GM12878 (cell line): ENCODE results near the gene RCL1.

ENCODE experiments used
- BCL3 ChIP-seq: IDR thresholded peaks from 2 replicates; pipeline ENCODE4 v1.6.1; 2011; ENCODE audit warnings: borderline replicate concordance, low read depth, mild to moderate bottlenecking, moderate library complexity, low read length; ENCODE audit not compliant: insufficient read depth, poor library complexity, severe bottlenecking
- CHD2 ChIP-seq: IDR thresholded peaks from 2 replicates; pipeline ENCODE4 v1.6.1; 2011; ENCODE audit warnings: low read depth, low read length, improper control_type of control experiment, borderline replicate concordance
- CTCF ChIP-seq, 3 experiments: IDR thresholded peaks in 2 of 3; conservative IDR thresholded peaks in 1 of 3; 2 replicates each; pipeline ENCODE4 v1.5.1; 2011; ENCODE audit warnings: low read depth in 3 of 3, low read length in 3 of 3, mild to moderate bottlenecking in 3 of 3, control low read depth in 2 of 3, moderate library complexity in 2 of 3, inconsistent platforms in 1 of 3, mixed read lengths in 1 of 3; ENCODE audit not compliant: control insufficient read depth in 2 of 3, insufficient read depth in 1 of 3; ENCODE audit errors: extremely low read depth in 1 of 3
- POLR2AphosphoS2 ChIP-seq: IDR thresholded peaks from 2 replicates; pipeline ENCODE4 v1.6.1; 2011; ENCODE audit warnings: low read depth, mild to moderate bottlenecking, low read length, improper control_type of control experiment, moderate library complexity
- POLR2AphosphoS5 ChIP-seq: IDR thresholded peaks from 2 replicates; pipeline ENCODE4 v1.6.1; 2011; ENCODE audit warnings: mild to moderate bottlenecking, low read length, inconsistent platforms

DNA sequence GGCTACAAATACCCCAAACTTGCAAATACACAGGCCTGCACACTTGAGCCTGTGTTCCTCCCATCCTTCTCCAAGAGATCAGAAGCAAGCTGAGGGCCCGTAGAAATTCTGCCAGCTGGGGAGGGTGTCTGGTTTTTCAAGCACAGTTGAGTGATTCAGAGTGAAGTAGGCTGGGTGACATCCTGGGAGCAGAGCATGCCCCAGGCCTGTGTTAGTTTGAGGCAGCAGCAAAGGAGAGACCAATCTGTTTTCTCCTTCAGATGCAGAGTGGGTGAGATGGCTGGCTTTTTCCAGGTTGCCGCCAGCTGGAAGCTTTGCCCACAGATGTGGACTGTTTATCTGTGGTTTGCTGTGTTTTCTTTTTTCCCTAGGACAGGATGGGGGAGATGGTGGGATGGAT is 63.1 kb downstream of the RCL1 start:
- TF ChIP-seq BCL3 (no peak), POLR2AphosphoS2 (no peak), CHD2 (no peak), CTCF (IDR thresholded peaks at IDR 0.05 in 2 of 3, conservative IDR thresholded peaks at IDR 0.05 in 1 of 3; ENCODE audit: control insufficient read depth in 2 of 3, extremely low read depth in 1 of 3, insufficient read depth in 1 of 3, low read depth in 3 of 3, low read length in 3 of 3) (no peak), POLR2AphosphoS5 (no peak)
